ENCODE measurements around the gene EDIL3. TPM values are rescaled to one million over a fixed set of nuclear protein-coding genes. Genes with fewer than 3 reads are reported as not detected.

The EDIL3 gene
- total RNA-seq, 4 donors from 2014 or later: 14.8 to 29.0 (median 20.2) TPM

DNA sequence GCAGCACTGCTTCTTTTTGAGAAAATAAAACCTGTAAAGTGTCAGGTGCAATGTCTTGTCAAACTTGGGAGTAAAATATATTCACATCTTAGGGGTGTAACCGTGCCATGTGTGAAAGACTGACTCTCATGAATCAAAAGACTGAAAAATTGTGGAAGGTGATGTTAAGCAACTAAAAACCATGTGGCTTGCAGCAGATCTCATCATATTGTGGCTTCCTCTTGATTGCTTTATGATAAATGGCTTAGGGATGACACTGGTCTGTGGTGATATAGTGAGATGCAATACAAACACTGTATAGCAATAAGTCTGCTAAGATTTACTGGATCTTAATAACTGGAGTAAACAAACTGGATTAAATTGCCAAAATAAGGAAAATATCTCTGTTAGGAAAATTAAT lies 321.6 kb downstream of the EDIL3 start:
- TF ChIP-seq POLR2A (IDR thresholded peaks at IDR 0.05): no peak
- TF ChIP-seq, protein P1, sequence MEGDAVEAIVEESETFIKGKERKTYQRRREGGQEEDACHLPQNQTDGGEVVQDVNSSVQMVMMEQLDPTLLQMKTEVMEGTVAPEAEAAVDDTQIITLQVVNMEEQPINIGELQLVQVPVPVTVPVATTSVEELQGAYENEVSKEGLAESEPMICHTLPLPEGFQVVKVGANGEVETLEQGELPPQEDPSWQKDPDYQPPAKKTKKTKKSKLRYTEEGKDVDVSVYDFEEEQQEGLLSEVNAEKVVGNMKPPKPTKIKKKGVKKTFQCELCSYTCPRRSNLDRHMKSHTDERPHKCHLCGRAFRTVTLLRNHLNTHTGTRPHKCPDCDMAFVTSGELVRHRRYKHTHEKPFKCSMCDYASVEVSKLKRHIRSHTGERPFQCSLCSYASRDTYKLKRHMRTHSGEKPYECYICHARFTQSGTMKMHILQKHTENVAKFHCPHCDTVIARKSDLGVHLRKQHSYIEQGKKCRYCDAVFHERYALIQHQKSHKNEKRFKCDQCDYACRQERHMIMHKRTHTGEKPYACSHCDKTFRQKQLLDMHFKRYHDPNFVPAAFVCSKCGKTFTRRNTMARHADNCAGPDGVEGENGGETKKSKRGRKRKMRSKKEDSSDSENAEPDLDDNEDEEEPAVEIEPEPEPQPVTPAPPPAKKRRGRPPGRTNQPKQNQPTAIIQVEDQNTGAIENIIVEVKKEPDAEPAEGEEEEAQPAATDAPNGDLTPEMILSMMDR (IDR thresholded peaks at IDR 0.05): no peak
- no peak for DNase-seq (ENCODE audit: low spot score in 2 of 2)
- H3K4me3 ChIP-seq (ENCODE audit: low read depth, poor library complexity, severe bottlenecking): no peak overlapping the region
- intact Hi-C loops (cut with DNase I; ENCODE audit: low total_unique reads): no loop called here
- WGBS, 2 donors: 64 to 75% methylated on average over 1 of the region's 1 CpG

DNA sequence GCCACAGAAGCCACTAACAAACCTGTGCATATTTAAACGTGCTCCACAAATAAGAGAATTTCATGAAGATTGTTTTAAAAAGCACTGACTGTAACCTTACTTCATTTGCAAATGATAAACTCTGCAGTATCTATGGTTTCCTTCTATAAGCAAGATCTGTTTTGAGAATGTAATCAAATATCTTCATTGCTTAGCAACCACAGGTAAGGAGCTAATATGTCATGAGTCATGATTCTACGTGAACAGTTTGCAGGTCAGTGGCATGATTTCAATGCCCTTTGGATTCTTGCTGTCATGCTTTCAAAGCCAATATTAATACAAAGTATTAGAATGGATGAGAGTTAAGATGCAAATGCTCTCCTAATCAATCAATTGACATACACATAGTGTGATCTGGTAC lies 325.0 kb downstream of the EDIL3 start:
- TF ChIP-seq POLR2A (IDR thresholded peaks at IDR 0.05): no peak
- TF ChIP-seq, protein P1 (IDR thresholded peaks at IDR 0.05): no peak
- DNase-seq (ENCODE audit: low spot score in 2 of 2): no peak
- 48 to 50% methylated on average over 2 of the region's 2 CpGs for WGBS, 2 donors
- intact Hi-C loops (cut with DNase I; ENCODE audit: low total_unique reads): no loop called here
- H3K4me3 ChIP-seq (ENCODE audit: low read depth, poor library complexity, severe bottlenecking): no peak overlapping the region

DNA sequence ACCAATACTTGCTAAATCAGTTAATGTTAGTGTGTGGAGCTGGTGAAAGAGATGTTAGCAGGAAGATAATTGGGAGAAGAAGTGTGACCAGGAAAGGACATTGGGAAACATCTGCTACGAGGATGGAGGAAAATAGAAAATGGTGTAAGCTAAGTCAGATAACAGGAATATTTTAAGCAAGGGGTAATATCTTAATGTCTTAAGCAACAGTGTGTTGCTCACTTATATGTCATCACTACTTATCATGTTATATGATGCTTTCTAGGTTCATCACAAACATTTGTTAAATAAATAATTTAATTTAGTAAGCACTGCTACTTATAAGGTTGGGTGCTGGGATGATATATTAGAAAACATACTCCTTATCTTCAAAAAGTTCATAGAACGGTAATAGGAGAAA lies 326.1 kb downstream of the EDIL3 start:
- intact Hi-C loops (cut with DNase I; ENCODE audit: low total_unique reads): no loop called here
- 66 to 98% methylated on average over 2 of the region's 2 CpGs for WGBS, 2 donors
- no peak for TF ChIP-seq POLR2A (IDR thresholded peaks at IDR 0.05)
- TF ChIP-seq, protein P1 (IDR thresholded peaks at IDR 0.05): no peak
- H3K4me3 ChIP-seq (ENCODE audit: low read depth, poor library complexity, severe bottlenecking): no peak overlapping the region
- DNase-seq (ENCODE audit: low spot score in 2 of 2): no peak

DNA sequence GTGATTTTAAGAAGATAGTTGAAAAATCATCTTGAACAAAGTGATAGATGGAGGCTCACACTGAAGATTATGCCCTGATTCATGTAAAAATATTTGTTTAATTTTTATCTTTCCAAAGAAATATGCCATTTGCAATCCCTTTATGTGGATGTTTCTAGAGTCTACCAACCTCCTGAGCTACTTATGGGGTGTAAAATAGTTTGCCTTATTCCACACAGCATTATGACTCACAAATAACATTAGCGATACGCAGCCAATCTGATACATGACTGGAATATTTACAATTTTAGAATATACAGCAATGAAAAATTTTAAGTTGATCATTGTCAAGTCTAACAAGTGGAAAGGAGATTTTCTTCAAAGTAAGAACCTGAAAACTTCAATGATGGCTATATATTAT lies 327.5 kb downstream of the EDIL3 start:
- H3K4me3 ChIP-seq (ENCODE audit: low read depth, poor library complexity, severe bottlenecking): no peak overlapping the region
- WGBS, 2 donors: 98 to 99% methylated on average over 2 of the region's 2 CpGs
- intact Hi-C loops (cut with DNase I; ENCODE audit: low total_unique reads): no loop called here
- no peak for TF ChIP-seq POLR2A (IDR thresholded peaks at IDR 0.05)
- TF ChIP-seq, protein P1 (IDR thresholded peaks at IDR 0.05): no peak
- no peak for DNase-seq (ENCODE audit: low spot score in 2 of 2)

DNA sequence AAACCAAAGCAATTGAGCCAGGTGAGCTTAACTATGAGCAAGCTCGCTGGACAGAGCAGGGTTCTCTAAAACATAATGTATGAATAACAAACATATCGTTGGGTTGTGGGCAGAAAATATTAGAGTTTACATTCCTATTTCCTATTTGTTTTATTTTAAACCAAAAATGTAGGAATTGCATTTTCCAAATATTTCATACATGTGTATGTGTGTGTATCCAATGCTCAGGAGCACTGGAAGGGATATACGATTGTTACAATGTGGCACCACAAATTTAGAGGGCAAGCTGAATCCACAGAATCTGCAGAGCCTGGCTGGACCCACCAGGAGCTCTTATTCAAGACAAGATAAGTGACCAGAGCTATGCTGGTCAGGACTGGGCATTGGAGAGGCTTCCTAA lies 338.7 kb downstream of the EDIL3 start:
- intact Hi-C loops (cut with DNase I; ENCODE audit: low total_unique reads): no loop called here
- no peak overlapping the region for H3K4me3 ChIP-seq (ENCODE audit: low read depth, poor library complexity, severe bottlenecking)
- TF ChIP-seq, protein P1 (IDR thresholded peaks at IDR 0.05): no peak
- TF ChIP-seq POLR2A (IDR thresholded peaks at IDR 0.05): no peak
- 92 to 94% methylated on average over 3 of the region's 3 CpGs for WGBS, 2 donors
- DNase-seq (ENCODE audit: low spot score in 2 of 2): no peak

DNA sequence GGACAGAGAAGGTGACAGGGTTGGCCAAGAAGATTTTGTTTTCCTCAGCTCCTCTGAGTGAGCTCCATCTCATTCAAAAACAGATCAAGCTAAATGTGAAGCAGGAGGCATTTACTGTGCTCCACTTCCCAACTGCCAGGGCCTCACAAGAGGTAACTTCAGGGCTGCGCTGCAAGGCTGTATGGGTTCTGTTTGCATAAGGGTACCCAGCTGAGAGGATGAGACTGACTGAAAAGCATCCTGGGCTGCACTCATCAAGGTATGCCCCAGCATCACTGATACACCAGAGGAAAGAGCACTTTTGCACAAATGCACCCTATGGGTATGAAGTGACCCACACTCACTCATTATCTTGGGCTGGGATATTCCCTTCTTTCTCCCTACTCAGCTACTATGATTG lies 347.8 kb downstream of the EDIL3 start:
- TF ChIP-seq POLR2A (IDR thresholded peaks at IDR 0.05): no peak
- TF ChIP-seq, protein P1 (IDR thresholded peaks at IDR 0.05): no peak
- intact Hi-C loops (cut with DNase I; ENCODE audit: low total_unique reads): no loop called here
- DNase-seq (ENCODE audit: low spot score in 2 of 2): no peak
- WGBS, 2 donors: 89 to 95% methylated on average over 1 of the region's 1 CpG
- no peak overlapping the region for H3K4me3 ChIP-seq (ENCODE audit: low read depth, poor library complexity, severe bottlenecking)

Data from lower leg skin (tissue), 4 donors.